GM23338 (cell line): ENCODE measurements around the gene ARL5A.

Source experiments
- EZH2phosphoT487 ChIP-seq: fragments of 200-600 bp; sonication (generic); IDR thresholded peaks from one replicate; pipeline ENCODE4 v1.8.1; 2018; ENCODE audit warnings: antibody characterized with exemption; ENCODE audit not compliant: unreplicated experiment
- POLR2AphosphoS5 ChIP-seq: IDR thresholded peaks from 2 replicates; pipeline ENCODE4 v1.6.1; 2016; ENCODE audit warnings: antibody characterized with exemption, low read depth
- STAT1 ChIP-seq: IDR thresholded peaks from one replicate; pipeline ENCODE4 v1.6.1; 2016; ENCODE audit warnings: antibody characterized with exemption; ENCODE audit not compliant: unreplicated experiment
- TF ChIP-seq, protein P1 (sequence below), 2 experiments: fragments of 200-600 bp in 1 of 2; sonication (generic) in 1 of 2; conservative IDR thresholded peaks; 2 replicates each; pipeline versions ENCODE4 v1.5.1 to v1.6.1; 2016 to 2017; ENCODE audit warnings: antibody characterized with exemption in 2 of 2, low read depth in 2 of 2, mild to moderate bottlenecking in 2 of 2, moderate library complexity in 1 of 2

DNA sequence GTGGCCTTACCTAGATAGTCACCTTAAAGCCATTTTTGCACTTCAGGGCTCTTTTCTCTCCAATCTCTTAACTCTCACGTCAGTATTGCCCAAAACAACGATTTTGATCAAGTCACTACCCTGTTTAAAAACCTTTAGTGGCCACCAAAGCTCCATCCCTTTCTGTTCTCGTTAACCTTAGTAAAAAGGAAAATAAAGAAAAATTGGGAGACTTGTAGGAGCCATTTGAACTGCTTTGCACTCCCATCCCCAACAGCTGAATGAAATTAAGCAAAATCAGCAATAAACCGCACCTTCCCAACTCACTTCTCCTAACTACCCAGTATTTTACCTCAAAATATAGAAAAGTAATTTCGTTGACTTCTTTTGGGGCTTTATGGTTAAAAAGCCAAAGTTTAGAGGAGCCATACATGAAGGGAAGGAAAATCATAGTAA lies 686 bp upstream of the ARL5A start:
- TF ChIP-seq, protein P1, sequence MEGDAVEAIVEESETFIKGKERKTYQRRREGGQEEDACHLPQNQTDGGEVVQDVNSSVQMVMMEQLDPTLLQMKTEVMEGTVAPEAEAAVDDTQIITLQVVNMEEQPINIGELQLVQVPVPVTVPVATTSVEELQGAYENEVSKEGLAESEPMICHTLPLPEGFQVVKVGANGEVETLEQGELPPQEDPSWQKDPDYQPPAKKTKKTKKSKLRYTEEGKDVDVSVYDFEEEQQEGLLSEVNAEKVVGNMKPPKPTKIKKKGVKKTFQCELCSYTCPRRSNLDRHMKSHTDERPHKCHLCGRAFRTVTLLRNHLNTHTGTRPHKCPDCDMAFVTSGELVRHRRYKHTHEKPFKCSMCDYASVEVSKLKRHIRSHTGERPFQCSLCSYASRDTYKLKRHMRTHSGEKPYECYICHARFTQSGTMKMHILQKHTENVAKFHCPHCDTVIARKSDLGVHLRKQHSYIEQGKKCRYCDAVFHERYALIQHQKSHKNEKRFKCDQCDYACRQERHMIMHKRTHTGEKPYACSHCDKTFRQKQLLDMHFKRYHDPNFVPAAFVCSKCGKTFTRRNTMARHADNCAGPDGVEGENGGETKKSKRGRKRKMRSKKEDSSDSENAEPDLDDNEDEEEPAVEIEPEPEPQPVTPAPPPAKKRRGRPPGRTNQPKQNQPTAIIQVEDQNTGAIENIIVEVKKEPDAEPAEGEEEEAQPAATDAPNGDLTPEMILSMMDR (conservative IDR thresholded peaks at IDR 0.05; ENCODE audit: low read depth in 2 of 2), result no peak
- TF ChIP-seq POLR2AphosphoS5 (no peak), EZH2phosphoT487 (no peak), STAT1 (no peak)
